Activated naive CD4-positive, alpha-beta T cell treated with Interleukin-2 at 50 U/mL for 16 hours (primary cell): ENCODE results near the gene SCAPER.
"Not testable (repeated sequence)": the region's sequence is repeated elsewhere in the genome, so short reads cannot be mapped to it uniquely, and the experiment has no call there.

ENCODE experiments used
- DNase-seq: peaks from one replicate; pipeline ENCODE4 v3.0.0-alpha.2; 2020

SCAPER gene

DNA sequence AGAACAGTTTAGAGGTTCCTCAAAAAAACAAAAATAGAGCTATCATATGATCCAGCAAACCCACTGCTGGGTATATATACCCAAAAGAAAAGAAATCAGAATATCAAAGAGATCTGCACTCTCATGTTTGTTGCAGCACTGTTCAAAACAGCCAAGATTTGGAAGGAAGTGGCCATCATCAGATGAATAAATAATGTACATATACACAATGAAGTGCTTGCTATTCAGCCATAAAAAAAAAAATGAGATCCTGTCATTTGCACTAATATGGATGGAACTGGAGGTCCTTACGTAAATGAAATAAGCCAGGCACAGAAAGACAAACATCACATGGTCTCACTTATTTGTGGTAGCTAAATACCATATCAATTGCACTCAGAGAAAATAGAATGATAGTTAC lies 58.4 kb downstream of the SCAPER start:
- DNase-seq: no peak

DNA sequence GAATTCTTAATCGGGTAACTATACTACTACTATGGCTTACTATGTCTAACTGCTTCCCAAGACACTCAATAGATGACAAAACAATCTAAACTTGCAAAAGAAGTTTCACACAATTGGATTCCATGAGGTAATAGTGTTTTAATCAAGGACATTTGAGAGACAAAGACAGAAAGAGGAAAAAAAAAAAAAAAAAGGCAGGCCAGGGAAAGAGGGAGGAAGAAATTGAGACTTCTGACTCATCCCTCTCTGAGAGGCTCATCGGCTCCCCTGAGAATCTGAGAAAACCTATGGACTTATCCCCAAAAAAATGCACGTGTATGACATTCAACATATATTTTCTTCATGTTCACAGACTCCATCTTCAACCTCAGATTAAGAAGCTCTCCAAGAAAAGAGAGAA lies 61.0 kb downstream of the SCAPER start:
- DNase-seq: no peak

DNA sequence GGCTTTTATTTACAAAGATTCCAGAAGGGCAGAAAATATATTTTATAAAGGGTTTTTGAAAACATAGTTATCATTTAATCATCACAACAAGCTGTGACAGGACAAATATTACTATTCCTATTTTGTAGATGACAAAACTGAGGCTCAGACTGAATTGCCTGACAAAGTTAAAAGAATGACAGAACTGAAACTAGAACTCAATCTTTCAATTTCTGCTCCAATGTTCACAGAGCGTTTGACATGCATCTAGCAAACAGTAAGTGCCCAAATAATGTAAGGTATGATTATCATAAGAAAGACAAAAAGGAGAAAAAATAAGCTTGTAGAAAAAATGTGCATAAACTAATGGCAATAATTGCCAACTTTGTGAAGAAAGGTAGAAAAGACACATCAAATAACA lies 61.9 kb downstream of the SCAPER start:
- no peak for DNase-seq

DNA sequence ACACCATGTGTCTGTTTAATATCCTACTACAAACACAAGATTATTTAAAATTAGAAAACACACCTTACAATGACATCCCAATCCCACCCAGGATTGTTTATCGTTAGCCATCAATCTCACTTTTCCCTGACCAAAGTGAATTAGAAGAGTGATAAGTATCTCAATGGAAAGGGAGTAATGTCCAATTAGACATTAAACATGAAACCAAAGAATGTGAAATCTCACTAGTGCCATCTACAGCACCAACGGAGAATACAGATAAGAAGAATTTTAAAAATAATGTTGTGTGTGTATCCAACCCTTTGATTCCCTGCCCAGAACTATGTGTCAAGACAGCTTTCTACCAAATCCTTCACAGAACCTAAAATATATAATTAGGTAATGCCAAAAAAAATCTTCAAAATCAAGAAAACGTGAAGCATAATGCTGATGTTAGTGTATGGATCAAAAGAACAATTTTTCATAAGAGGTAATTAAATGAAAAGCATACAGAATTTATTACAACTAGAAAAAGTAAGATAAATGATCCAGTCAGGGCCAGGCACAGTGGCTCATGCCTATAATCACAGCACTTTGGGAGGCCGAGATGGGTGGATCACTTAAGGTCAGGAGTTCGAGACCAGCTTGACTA lies 64.2 kb downstream of the SCAPER start:
- DNase-seq: no peak

DNA sequence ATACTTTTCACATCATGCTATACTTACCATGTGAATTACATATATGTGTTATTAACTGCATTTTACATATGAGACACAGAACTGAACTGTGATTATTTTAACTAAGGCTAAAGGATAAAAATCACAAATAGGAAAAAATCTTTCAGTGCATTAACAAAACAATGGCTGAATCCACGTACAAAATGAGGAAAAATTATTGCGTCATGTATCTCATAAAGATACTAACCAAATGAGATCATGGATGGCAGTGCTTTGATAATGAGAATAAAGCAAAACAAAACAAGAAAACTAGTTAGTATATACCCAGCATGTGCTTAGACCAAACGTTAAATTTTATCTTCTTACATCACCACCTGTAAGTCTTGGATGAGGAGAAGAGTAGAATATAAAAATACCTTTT lies 66.0 kb downstream of the SCAPER start:
- no peak for DNase-seq

DNA sequence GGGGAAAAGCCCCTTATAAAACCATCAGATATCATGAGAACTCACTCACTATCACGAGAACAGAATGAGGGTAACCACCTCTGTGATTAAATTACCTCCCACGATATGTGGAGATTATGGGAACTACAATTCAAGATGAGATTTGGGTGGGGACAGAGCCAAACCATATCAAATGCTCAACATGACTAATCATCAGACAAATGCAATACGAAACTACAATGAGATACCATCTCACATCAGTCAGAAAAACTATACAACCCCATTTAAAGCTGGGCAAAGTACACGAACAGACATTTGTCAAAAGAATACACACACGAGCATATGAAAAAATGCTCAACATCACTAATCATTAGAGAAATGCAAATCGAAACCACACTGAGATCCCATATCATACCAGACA lies 67.7 kb downstream of the SCAPER start:
- DNase-seq: no peak

DNA sequence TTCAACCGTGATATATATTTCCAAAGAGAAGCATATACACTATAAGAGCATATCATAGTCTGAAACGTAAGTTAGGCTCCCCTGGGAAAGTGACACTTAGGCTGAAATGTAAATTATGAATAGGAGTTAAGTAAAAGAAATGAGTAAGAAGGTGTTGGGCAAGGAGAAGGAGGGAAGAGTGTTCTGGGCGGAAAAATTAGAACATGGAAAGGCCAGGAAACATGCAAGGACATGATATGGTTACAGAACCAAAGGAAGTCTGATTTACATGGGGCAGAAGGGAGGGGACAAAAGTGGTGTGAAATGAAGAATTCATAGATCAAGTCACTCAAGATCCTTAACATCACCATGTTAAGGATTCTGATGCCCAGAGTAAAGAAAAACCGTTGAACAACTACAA lies 75.2 kb downstream of the SCAPER start:
- DNase-seq: no peak

DNA sequence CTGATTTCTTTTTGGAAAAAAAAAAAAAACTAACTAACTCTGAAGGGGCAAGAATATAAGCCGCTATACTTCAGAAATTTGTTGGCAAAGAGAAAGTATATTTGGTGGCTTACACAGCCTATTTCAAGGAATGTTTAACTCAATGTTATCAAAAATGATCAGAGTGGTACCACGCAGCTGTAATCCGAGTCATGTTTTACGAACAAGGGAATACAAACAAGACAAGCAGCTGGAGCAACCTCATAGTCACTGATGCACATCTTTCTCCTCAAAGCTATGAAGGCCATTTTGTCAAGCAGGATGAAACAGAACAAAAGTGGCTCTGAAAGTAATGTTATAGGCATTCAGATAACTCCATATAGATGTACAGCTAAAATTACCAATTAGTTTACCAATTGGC lies 81.2 kb downstream of the SCAPER start:
- no peak for DNase-seq

DNA sequence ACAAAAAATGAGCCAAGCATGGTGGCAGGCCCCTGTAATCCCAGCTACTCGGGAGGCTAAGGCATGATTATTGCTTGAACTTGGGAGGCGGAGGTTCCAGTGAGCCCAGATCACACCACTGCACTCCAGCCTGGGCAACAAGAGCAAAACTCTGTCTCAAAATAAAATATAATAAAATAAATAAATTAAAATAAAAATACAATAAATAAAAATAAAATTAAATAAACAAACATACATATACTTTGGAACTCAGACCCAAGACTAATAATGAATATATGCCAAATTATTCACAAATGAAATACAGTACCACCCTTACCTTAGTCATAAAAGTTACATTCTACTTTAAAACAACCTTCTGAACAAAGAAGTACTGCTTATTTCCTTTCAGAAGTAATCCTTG lies 81.8 kb downstream of the SCAPER start:
- DNase-seq: no peak

DNA sequence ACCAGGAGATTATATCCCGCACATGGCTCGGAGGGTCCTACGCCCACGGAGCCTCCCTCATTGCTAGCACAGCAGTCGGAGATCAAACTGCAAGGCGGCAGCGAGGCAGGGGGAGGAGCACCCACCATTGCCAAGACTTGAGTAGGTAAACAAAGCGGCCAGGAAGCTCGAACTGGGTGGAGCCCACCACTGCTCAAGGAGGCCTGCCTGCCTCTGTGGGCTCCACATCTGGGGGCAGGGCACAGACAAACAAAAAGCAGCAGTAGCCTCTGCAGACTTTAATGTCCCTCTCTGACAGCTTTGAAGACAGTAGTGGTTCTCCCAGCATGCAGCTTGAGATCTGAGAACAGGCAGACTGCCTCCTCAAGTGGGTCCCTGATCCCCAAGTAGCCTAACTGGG lies 86.2 kb downstream of the SCAPER start:
- not testable (repeated sequence) for DNase-seq

DNA sequence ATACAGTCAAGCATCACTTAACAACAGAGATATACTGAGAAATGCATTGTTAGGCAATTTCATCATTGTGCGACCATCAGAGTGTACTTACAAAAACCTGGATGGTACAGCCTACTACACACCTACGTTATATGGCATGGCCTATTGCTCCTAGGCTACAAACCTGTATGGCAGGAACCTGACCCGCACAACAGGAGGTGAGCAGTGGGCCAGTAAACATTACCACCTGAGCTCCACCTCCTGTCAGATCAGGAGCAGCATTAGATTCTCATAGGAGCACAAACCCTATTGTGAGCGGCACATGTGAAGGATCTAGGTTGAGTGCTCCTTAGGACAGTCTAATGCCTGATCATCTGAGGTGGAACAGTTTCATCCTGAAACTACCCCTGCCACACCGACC lies 89.7 kb downstream of the SCAPER start:
- no peak for DNase-seq

DNA sequence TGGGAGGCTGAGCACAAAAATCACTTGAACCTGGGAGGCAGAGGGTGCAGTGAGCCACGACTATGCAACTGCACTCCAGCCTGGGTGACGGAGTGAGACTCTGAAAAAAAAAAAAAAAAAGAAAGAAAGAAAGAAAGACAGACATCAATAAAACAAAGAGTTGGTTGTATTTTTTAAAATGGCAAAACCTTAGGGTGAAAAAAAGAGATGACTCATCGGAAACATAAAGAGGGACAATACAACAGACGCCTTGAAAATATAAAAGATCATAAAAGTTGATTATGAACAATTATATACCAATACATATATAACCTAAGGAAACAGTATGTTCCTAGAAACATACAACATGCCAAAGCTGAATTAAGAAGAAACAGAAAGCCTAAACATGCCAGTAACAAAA lies 92.8 kb downstream of the SCAPER start:
- no peak for DNase-seq

DNA sequence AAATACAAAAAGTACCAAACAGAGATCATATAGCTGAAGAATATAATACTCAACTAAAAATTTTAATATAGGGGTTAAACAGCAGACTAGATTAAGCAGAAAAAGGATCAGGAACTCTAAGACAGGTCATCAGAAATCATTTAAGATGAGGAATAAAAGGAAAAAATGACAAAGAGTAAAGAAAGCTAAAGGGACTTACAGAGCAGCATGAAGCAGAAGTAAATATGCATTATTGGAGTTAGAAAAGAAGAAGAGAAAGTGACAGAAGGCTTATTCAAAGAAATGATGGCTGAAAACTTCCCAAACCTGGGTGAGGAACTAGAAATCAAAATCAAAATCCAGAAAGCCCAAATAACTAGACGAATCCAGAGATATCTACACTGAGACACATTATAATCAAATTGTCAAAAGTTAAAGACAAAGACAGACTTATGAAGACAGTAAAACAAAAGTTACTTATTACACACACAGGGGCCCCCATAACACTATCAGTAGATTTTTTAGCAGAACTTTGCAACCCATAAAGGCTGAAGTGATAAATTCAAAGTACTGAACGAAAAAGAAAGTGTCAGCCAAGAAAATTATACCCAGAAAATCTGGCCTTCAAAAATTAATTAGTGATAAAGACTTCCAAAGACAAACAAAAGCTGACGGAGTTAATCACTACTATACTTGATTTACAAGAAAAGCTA lies 95.6 kb downstream of the SCAPER start:
- DNase-seq: no peak

DNA sequence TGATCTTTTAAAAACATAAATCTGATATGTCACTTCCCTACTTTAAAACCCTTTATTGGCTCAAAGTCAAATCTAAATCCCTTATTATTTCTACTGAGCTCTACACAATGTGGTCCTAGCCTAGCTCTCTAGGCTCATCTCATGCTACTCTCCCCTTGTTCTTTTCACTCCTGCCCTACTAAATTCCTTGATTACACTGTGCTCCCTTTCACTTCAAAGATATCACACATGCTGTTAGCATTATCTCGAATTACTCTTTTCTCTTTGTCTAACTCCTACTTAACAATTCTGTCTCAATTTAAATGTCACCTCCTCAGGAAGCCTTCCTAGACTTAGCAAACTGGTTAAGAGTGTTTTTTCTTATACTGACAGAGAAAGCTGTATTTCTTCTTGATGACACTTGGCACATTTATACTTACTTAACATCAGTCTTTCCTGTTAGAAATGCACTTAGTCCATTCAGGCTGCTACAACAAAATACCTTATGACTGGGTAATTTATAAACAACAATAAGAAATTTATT lies 102.0 kb downstream of the SCAPER start:
- DNase-seq: no peak

DNA sequence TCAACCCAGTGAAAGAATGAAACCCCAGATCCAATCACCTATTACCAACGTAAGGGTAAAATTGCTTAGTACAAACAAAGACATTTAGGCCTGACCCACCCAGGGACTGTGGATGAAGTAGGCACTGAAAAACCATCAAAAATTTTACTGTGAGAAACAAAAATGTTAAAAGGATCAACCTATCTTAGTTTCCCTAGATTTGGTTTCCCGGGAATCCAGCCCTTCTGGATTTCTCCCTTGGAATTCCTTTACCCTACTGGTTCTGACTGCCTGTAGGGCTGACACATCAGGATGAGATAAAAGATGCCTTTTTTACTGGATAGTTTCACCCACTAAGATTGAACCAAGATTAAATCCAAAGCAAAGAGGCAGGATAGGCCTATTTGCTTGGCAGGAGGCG lies 102.7 kb downstream of the SCAPER start:
- no peak for DNase-seq

DNA sequence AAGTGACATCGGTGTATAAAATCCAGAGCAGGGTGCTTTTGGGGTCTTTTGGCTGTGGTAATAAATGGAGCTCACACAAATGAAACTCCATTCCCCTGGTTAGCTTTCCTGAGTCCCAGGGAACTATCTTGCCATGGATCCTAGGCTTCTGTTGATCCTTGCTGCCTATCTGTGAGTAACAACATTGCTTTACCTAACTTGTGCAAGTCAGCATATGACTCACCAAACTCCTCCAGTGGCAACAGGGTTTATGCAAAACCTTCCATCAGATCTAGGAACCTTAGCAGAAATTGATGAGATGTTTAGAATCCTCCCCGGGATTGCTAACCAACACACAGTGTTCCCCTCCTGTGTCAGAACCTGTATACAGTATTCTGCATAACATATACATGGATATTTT lies 105.4 kb downstream of the SCAPER start:
- DNase-seq: no peak

DNA sequence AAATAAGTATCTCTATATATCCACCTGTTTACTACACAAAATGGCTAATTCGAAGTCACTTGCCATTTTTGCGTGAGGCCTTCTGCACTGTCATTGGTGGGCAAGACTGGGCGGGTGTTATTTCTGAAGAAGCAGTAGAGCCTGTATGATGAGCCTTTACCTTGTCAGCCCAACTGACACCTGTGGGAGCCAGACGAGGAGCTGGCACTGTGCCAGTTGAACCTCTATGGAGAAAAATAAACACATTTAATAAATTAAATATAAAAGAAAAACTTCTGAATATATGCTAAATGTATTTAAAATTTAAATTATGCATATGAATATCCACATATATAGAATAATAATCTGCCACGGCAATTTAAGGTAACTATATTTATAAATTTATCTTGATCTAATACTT lies 109.9 kb downstream of the SCAPER start:
- DNase-seq: no peak

DNA sequence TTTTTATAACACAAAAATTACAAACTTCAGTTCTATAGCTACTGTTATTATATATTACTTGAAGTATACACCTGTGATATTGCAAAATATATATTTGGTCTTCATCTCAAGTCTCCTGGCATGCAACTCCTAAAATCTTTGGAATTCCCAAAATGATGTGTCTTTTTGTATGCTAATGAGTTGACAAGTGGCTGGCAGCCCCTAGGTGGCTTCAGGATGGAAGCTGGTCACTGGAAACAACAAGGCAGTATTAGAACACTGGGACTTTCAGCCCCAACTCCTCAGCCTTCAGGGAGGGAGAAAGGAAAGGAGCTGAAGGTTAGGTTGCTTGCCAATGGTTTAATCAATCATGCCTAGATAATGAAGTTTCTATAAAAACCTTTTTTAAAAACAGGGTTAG lies 112.0 kb downstream of the SCAPER start:
- DNase-seq: no peak

DNA sequence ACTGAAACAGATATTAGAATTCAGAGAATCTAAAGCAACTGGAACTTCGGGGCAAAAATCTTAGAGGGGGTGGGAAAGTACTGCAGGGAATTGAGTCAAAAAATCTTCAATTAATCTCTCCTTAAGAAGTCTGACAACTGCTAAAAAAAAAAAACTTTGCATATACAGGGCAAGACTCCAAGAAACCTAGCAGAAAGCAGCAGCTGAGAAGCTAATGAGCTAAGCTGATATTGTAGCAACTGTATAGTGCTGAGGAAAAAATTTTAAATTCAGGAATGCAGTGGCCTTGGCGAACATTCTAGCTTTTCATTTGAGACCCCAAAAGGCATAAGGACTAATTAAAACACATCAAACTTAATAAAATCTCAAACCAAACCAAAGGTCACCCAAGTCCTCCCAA lies 113.6 kb downstream of the SCAPER start:
- DNase-seq: no peak

DNA sequence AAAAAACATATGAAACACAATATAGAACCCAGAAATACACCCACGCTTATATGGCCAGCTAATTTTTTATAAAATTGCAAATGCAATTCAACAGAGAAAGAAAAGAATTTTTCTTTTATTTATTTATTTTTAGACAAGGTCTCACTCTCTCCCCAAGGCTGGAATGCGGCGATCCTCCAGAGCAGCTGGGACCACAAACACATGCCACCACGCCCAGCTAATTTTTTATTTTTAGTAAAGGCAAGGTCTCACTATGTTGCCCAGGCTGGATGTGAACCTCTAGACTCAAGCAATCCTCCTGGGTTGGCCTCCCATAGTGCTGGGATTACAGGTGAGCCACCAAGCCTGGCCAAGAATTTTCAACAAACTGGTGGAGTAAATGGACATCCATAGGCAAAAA lies 117.9 kb downstream of the SCAPER start:
- no peak for DNase-seq

DNA sequence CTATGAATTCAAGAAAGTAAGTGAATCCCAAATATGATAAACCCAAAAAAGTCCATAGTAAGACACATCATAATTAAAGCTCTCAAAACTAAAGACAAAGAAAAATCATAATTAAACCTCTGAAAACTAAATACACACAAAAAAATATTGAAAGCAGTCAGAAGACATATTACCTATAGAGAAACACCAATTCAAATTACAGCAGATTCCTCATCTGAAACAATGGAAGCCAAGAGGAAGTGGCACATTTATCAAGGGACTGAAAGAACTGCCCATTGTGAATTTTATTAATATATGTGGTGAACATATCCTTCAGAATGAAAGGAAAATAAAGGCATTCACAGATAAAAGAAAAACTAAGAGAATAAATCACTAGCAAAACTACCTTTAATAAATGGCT lies 128.2 kb downstream of the SCAPER start:
- no peak for DNase-seq

DNA sequence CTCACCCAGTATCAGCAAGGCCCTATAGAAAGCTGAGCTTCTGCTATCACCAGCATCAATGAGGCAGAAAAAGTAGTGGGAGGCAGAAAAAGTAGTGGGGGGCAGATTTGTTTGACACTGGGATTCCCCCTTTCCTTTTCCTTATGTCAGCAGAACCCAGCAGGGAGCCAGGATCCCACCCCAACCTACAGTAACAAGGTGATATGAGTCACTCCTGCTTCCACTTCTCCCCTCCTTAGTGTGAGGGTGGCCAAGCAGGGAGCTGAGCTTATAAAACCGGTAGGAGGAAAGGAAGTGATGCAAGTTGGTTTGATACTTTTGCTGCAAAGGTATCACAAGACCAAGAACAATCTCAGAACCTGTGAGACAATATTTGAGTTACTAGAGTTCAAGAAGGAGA lies 128.7 kb downstream of the SCAPER start:
- no peak for DNase-seq

DNA sequence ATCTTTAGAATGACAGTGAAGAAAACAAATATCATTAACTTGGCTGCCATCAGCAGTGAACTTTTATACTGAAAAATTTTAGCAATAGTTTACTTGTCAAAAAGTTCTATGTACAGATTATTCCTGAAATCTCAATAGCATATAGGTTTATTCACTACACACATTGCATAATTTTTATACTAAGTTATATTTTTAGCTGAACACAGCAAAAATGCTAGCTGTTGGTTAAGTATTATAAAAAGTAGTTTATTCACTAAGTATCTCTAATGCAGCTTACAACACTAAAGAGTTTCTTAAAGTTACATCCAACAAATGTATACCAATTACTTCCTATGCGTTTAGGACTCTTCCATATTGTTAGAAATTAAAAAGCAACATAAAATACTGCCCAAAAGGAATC lies 131.9 kb downstream of the SCAPER start:
- DNase-seq: no peak

DNA sequence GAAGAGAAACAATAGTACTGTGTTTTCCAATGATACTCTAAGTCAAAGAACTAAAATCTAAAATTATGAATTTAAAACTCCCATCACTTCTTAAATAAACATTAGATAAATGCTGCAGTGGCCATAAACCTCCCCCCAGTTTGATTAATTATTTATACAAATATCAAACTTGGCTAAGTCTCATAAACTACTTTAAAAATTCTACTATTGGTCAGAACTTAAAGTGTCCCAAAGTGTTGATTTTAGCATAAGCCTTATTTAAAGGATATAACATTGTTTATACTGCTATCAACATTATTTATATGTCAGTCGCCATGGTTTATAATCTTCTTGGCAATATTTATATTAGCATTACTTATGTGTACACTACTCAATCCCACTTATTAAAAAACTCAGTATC lies 132.4 kb downstream of the SCAPER start:
- DNase-seq: no peak

DNA sequence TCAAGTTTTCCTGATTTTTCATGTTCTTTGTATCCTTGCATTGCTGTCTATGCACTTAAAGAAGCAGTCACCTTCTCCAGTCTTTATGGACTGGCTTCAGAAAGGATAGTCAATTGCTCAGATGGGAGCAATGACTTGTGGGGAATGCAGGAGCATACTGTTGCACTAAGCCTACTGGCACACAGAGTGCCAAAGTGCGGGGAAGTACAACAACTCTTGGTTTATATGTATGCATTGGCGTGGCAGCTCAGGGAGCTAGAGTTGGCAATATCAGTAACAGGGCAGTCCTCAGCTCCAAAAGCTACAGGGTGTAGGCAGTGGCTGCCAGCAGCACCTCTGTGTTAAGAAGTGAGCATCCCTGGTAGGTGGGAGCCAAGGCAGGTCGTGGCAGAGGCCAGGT lies 141.1 kb downstream of the SCAPER start:
- no peak for DNase-seq
